Measurements from ENCODE around the gene ZFAND6.
A peak's percentile ranks its signal among the peaks of the same experiment; 100 is the strongest.

Gene ZFAND6

GRCh38 chr15:80160570-80161156 is 101.2 kb downstream of the ZFAND6 start:
- H3K9ac ChIP-seq (ENCODE audit: low read depth in 1 of 2, low read length in 2 of 2) = no peak overlapping the region
- peaks cover 2 to 6% of the 10 kb centered on the region in 2 donors for H3K36me3 ChIP-seq (ENCODE audit: control insufficient read depth in 2 of 2, insufficient read depth in 2 of 2, low read length in 2 of 2)
- peak overlapping the region in 1 of 2 donors; percentile 11 for H3K27ac ChIP-seq (ENCODE audit: low read depth in 2 of 2, low read length in 2 of 2)
- no peaks in the 10 kb centered on the region for H3K9me3 ChIP-seq (ENCODE audit: control insufficient read depth in 2 of 2, low read length in 2 of 2)
- H3K27me3 ChIP-seq (ENCODE audit: control insufficient read depth in 2 of 2, insufficient read depth in 2 of 2, low read length in 2 of 2) = no peaks in the 10 kb centered on the region
- no peak overlapping the region for H3K4me3 ChIP-seq (ENCODE audit: low read length in 2 of 2)
- H3K4me1 ChIP-seq (ENCODE audit: control insufficient read depth in 2 of 2, insufficient read depth in 2 of 2, low read length in 2 of 2) = peaks cover 0 to 2% of the 10 kb centered on the region in 2 donors

- H3K27ac ChIP-seq (ENCODE audit: low read depth in 2 of 2, low read length in 2 of 2) = no peak overlapping the region
These were observed 102.1 kb downstream of the ZFAND6 start for GRCh38 chr15:80161468-80162016.

GRCh38 chr15:80162059-80162554 is 102.6 kb downstream of the ZFAND6 start:
- peaks cover 0 to 2% of the 10 kb centered on the region in 2 donors for H3K4me1 ChIP-seq (ENCODE audit: control insufficient read depth in 2 of 2, insufficient read depth in 2 of 2, low read length in 2 of 2)
- H3K4me3 ChIP-seq (ENCODE audit: low read length in 2 of 2) = no peak overlapping the region
- peaks cover 2 to 6% of the 10 kb centered on the region in 2 donors for H3K36me3 ChIP-seq (ENCODE audit: control insufficient read depth in 2 of 2, insufficient read depth in 2 of 2, low read length in 2 of 2)
- no peaks in the 10 kb centered on the region for H3K27me3 ChIP-seq (ENCODE audit: control insufficient read depth in 2 of 2, insufficient read depth in 2 of 2, low read length in 2 of 2)
- no peak overlapping the region for H3K9ac ChIP-seq (ENCODE audit: low read depth in 1 of 2, low read length in 2 of 2)
- no peak overlapping the region for H3K27ac ChIP-seq (ENCODE audit: low read depth in 2 of 2, low read length in 2 of 2)
- H3K9me3 ChIP-seq (ENCODE audit: control insufficient read depth in 2 of 2, low read length in 2 of 2) = no peaks in the 10 kb centered on the region

More at GRCh38 chr15:80161468-80162016, 102.1 kb downstream of the ZFAND6 start:
- H3K9me3 ChIP-seq (ENCODE audit: control insufficient read depth in 2 of 2, low read length in 2 of 2) = no peaks in the 10 kb centered on the region
- H3K4me3 ChIP-seq (ENCODE audit: low read length in 2 of 2) = no peak overlapping the region
- peaks cover 0 to 2% of the 10 kb centered on the region in 2 donors for H3K4me1 ChIP-seq (ENCODE audit: control insufficient read depth in 2 of 2, insufficient read depth in 2 of 2, low read length in 2 of 2)
- no peak overlapping the region for H3K9ac ChIP-seq (ENCODE audit: low read depth in 1 of 2, low read length in 2 of 2)
- no peaks in the 10 kb centered on the region for H3K27me3 ChIP-seq (ENCODE audit: control insufficient read depth in 2 of 2, insufficient read depth in 2 of 2, low read length in 2 of 2)
- peaks cover 2 to 6% of the 10 kb centered on the region in 2 donors for H3K36me3 ChIP-seq (ENCODE audit: control insufficient read depth in 2 of 2, insufficient read depth in 2 of 2, low read length in 2 of 2)

GRCh38 chr15:80163217-80163616 is 103.7 kb downstream of the ZFAND6 start:
- peaks cover 5 to 6% of the 10 kb centered on the region in 2 donors for H3K36me3 ChIP-seq (ENCODE audit: control insufficient read depth in 2 of 2, insufficient read depth in 2 of 2, low read length in 2 of 2)
- no peak overlapping the region for H3K27ac ChIP-seq (ENCODE audit: low read depth in 2 of 2, low read length in 2 of 2)
- no peaks in the 10 kb centered on the region for H3K9me3 ChIP-seq (ENCODE audit: control insufficient read depth in 2 of 2, low read length in 2 of 2)
- H3K27me3 ChIP-seq (ENCODE audit: control insufficient read depth in 2 of 2, insufficient read depth in 2 of 2, low read length in 2 of 2) = no peaks in the 10 kb centered on the region
- no peak overlapping the region for H3K4me3 ChIP-seq (ENCODE audit: low read length in 2 of 2)
- H3K4me1 ChIP-seq (ENCODE audit: control insufficient read depth in 2 of 2, insufficient read depth in 2 of 2, low read length in 2 of 2) = peaks cover 0 to 2% of the 10 kb centered on the region in 2 donors
- no peak overlapping the region for H3K9ac ChIP-seq (ENCODE audit: low read depth in 1 of 2, low read length in 2 of 2)

DNA sequence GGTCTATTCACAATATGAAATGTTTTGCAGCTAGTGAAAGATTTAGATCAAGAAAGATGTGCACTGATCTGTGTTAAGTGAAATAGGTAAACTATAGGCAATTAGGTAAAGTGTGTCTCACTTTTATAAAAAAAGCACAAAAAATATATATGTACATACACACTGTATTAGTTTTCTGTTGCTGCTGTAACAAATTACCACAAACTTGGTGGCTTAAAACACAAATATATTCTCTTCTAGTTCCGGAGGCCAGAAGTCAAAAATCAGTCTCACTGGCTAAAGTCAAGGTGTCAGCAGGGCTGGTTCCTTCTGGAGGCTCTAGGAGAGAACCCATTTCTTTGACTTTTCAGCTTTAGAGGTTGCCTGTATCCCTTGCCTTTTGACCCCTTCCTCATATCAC is 104.4 kb downstream of the ZFAND6 start:
- peaks cover 5 to 6% of the 10 kb centered on the region in 2 donors for H3K36me3 ChIP-seq (ENCODE audit: control insufficient read depth in 2 of 2, insufficient read depth in 2 of 2, low read length in 2 of 2)
- H3K4me3 ChIP-seq (ENCODE audit: low read length in 2 of 2) = no peak overlapping the region
- no peaks in the 10 kb centered on the region for H3K9me3 ChIP-seq (ENCODE audit: control insufficient read depth in 2 of 2, low read length in 2 of 2)
- H3K4me1 ChIP-seq (ENCODE audit: control insufficient read depth in 2 of 2, insufficient read depth in 2 of 2, low read length in 2 of 2) = peaks cover 0 to 2% of the 10 kb centered on the region in 2 donors
- H3K27me3 ChIP-seq (ENCODE audit: control insufficient read depth in 2 of 2, insufficient read depth in 2 of 2, low read length in 2 of 2) = no peaks in the 10 kb centered on the region
- no peak overlapping the region for H3K9ac ChIP-seq (ENCODE audit: low read depth in 1 of 2, low read length in 2 of 2)
- no peak overlapping the region for H3K27ac ChIP-seq (ENCODE audit: low read depth in 2 of 2, low read length in 2 of 2)

DNA sequence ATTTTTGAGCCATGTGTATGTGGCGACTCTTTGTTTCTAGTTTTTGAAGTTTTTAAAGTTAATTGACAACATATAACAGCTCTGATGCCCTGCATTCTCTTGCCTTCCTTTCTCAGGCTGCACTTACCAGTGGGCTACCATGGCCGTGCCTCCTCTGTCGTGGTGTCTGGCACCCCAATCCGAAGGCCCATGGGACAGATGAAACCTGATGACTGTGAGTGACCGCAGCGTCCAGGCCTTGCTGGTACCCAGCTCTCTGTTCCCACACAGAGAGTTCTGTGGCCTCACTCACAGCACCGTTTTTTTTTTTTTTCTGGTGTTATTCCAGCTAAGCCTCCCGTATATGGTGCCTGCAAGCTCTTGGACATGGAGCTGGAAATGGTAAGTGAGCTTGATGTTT is 108.5 kb downstream of the ZFAND6 start:
- Histone ChIP-seq H3K4me3 (ENCODE audit: low read length in 2 of 2) (no peak overlapping the region), H3K27me3 (ENCODE audit: control insufficient read depth in 2 of 2, insufficient read depth in 2 of 2, low read length in 2 of 2) (no peaks in the 10 kb centered on the region), H3K27ac (ENCODE audit: low read depth in 2 of 2, low read length in 2 of 2) (no peak overlapping the region), H3K36me3 (ENCODE audit: control insufficient read depth in 2 of 2, insufficient read depth in 2 of 2, low read length in 2 of 2) (peaks cover 0 to 5% of the 10 kb centered on the region in 2 donors), H3K9me3 (ENCODE audit: control insufficient read depth in 2 of 2, low read length in 2 of 2) (no peaks in the 10 kb centered on the region), H3K9ac (ENCODE audit: low read depth in 1 of 2, low read length in 2 of 2) (no peak overlapping the region), H3K4me1 (ENCODE audit: control insufficient read depth in 2 of 2, insufficient read depth in 2 of 2, low read length in 2 of 2) (no peaks in the 10 kb centered on the region)

DNA sequence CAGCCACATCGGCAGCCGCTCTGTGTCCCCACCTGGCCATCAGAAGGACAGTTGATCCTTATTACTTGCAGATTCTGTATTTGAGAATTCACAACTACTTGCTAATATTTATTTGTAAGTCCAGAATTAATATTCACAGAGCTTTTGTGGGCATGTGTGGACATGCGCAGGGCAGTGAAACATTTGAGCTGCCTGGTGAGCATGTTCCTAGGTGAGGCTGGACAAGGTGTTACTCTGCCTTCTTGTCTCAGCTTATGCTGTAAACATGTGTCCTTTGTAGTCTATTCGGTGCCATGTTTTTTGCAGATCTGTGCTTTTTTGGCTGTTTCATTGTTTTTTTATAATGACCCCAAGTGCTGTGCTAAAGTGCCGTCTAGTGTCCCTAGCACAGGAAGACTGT is 108.9 kb downstream of the ZFAND6 start:
- H3K27ac ChIP-seq (ENCODE audit: low read depth in 2 of 2, low read length in 2 of 2) = no peak overlapping the region
- H3K9me3 ChIP-seq (ENCODE audit: control insufficient read depth in 2 of 2, low read length in 2 of 2) = no peaks in the 10 kb centered on the region
- H3K4me1 ChIP-seq (ENCODE audit: control insufficient read depth in 2 of 2, insufficient read depth in 2 of 2, low read length in 2 of 2) = no peaks in the 10 kb centered on the region
- H3K36me3 ChIP-seq (ENCODE audit: control insufficient read depth in 2 of 2, insufficient read depth in 2 of 2, low read length in 2 of 2) = peaks cover 0 to 5% of the 10 kb centered on the region in 2 donors
- H3K9ac ChIP-seq (ENCODE audit: low read depth in 1 of 2, low read length in 2 of 2) = no peak overlapping the region
- no peak overlapping the region for H3K4me3 ChIP-seq (ENCODE audit: low read length in 2 of 2)
- H3K27me3 ChIP-seq (ENCODE audit: control insufficient read depth in 2 of 2, insufficient read depth in 2 of 2, low read length in 2 of 2) = no peaks in the 10 kb centered on the region

GRCh38 chr15:80169768-80170357 is 110.4 kb downstream of the ZFAND6 start:
- Histone ChIP-seq H3K36me3 (ENCODE audit: control insufficient read depth in 2 of 2, insufficient read depth in 2 of 2, low read length in 2 of 2) (peaks cover 0 to 10% of the 10 kb centered on the region in 2 donors), H3K27ac (ENCODE audit: low read depth in 2 of 2, low read length in 2 of 2) (no peak overlapping the region), H3K27me3 (ENCODE audit: control insufficient read depth in 2 of 2, insufficient read depth in 2 of 2, low read length in 2 of 2) (no peaks in the 10 kb centered on the region), H3K9me3 (ENCODE audit: control insufficient read depth in 2 of 2, low read length in 2 of 2) (no peaks in the 10 kb centered on the region), H3K9ac (ENCODE audit: low read depth in 1 of 2, low read length in 2 of 2) (no peak overlapping the region), H3K4me1 (ENCODE audit: control insufficient read depth in 2 of 2, insufficient read depth in 2 of 2, low read length in 2 of 2) (no peaks in the 10 kb centered on the region), H3K4me3 (ENCODE audit: low read length in 2 of 2) (no peak overlapping the region)

DNA sequence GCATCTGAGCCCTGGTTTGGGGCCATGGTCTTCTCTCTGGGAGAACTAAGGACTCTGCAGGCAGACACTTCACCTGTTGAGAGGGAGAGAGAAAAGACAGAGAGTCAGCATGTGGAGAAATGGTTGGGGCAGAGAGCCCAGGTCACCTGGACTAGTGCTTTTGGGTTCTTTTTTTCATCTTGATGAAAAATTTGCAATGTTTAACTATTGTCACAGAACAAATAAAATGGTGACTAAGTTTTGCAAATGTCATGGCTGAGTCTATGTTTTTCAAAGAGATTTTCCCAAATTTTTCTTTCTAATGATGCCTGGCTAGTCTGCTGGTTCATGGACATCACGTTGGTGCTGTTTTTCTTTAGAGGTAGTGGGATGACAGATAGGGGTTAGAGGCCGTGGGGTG is 111.1 kb downstream of the ZFAND6 start:
- Histone ChIP-seq H3K4me1 (ENCODE audit: control insufficient read depth in 2 of 2, insufficient read depth in 2 of 2, low read length in 2 of 2) (no peaks in the 10 kb centered on the region), H3K36me3 (ENCODE audit: control insufficient read depth in 2 of 2, insufficient read depth in 2 of 2, low read length in 2 of 2) (peaks cover 0 to 14% of the 10 kb centered on the region in 2 donors), H3K4me3 (ENCODE audit: low read length in 2 of 2) (no peak overlapping the region), H3K27me3 (ENCODE audit: control insufficient read depth in 2 of 2, insufficient read depth in 2 of 2, low read length in 2 of 2) (no peaks in the 10 kb centered on the region), H3K9me3 (ENCODE audit: control insufficient read depth in 2 of 2, low read length in 2 of 2) (no peaks in the 10 kb centered on the region), H3K9ac (ENCODE audit: low read depth in 1 of 2, low read length in 2 of 2) (no peak overlapping the region), H3K27ac (ENCODE audit: low read depth in 2 of 2, low read length in 2 of 2) (no peak overlapping the region)

DNA sequence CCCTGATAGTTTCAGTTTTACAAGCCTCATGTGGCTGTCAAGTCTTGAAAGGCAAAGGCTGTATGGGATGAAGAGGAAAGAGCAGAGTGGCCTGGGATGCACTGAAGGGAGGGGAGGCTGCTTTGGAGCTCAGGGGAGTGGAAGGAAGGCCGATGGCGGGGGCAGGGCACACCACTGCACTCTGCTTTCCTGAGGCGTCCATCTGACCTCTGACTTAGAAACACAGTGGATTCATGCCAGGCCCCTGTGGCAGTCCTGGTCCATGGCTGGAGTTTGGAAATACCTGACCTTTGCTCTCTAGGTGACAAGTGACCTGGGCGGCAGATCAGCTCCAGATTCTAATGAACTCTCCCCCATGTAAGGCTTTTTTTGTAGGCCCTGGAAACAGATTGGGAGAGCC is 112.3 kb downstream of the ZFAND6 start:
- H3K4me1 ChIP-seq (ENCODE audit: control insufficient read depth in 2 of 2, insufficient read depth in 2 of 2, low read length in 2 of 2) = no peaks in the 10 kb centered on the region
- H3K27me3 ChIP-seq (ENCODE audit: control insufficient read depth in 2 of 2, insufficient read depth in 2 of 2, low read length in 2 of 2) = no peaks in the 10 kb centered on the region
- peaks cover 0 to 15% of the 10 kb centered on the region in 2 donors for H3K36me3 ChIP-seq (ENCODE audit: control insufficient read depth in 2 of 2, insufficient read depth in 2 of 2, low read length in 2 of 2)
- H3K27ac ChIP-seq (ENCODE audit: low read depth in 2 of 2, low read length in 2 of 2) = no peak overlapping the region
- H3K9ac ChIP-seq (ENCODE audit: low read depth in 1 of 2, low read length in 2 of 2) = no peak overlapping the region
- H3K9me3 ChIP-seq (ENCODE audit: control insufficient read depth in 2 of 2, low read length in 2 of 2) = no peaks in the 10 kb centered on the region
- H3K4me3 ChIP-seq (ENCODE audit: low read length in 2 of 2) = no peak overlapping the region
